Measurements from ENCODE around the gene NCOA6.
A peak's percentile ranks its signal among the peaks of the same experiment; 100 is the strongest.
"Not testable (repeated sequence)": the region's sequence is repeated elsewhere in the genome, so short reads cannot be mapped to it uniquely, and the experiment has no call there.

The NCOA6 gene

DNA sequence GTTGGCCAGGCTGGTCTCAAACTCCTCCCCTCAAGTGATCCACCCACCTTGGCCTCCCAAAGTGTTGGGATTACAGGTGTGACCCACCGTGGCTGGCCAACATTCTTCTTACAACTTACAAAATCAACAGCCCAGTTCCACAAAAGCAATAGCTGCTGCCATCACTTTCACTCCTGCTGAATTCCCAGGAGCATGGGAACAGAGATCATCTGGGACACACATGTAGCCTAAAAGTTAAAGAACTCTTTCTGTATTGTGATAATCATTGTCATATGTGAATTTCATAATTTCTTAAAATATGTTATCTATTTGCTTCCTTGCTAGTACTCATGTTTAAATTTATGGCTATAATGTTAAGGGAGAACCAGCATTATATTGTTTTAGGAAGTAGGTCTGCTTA is 51.7 kb downstream of the NCOA6 start:
- DNase-seq = no peak

DNA sequence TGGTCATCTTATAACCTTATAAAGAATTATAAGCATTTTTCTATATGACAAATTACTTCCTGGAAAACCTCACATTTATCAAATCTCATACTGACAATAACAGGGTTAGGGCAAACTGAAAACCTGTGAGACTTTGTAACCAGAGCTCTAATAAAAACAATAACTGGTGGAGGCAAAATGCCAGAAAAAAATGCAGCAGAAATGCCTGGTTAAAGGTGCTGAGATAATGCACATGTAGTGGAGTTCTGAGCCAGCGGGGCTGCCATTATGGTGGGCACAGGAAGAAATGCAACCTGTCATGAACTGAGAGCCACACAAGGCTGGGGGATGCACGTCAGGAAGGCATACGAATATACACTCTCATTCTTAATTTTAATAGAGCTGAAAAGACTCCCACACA is 53.0 kb downstream of the NCOA6 start:
- DNase-seq = no peak

DNA sequence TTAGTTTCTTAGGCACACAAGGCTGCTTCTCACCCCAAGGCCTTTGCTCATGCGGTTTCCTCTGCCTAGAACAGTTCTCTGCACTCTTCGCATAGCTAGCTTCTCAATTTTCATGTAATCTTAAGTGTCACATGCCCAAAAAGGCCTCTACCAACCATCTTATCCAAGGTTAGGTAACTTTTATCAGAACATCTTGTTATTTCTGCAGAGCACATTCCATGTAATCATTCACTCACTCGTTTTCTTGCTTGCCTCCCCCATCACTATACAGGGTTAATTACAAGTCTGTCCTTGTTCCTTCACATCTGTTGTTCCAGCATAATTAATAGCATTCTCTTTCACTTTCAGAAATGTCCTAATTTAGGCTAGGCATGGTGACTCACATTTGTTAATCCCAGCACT is 53.8 kb downstream of the NCOA6 start:
- DNase-seq = no peak

DNA sequence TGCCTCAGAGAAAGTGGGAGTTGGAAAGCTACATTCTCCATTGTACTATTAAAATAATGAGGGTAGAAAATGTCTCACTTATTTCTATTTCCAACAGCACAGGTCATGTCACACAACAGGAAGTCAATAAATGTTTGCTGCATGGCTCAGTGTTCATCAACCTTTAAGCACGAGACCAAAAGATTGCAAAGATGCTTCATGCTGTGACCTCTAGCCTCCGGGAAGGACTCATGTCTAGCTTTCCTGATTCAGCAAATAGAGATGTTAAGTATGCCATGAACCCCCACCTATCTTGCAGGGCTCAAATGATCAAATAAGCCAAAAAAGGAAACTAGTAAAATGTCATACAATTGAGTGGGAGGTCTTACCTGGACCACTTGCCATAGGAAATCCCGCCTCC is 57.4 kb downstream of the NCOA6 start:
- no peak for DNase-seq

DNA sequence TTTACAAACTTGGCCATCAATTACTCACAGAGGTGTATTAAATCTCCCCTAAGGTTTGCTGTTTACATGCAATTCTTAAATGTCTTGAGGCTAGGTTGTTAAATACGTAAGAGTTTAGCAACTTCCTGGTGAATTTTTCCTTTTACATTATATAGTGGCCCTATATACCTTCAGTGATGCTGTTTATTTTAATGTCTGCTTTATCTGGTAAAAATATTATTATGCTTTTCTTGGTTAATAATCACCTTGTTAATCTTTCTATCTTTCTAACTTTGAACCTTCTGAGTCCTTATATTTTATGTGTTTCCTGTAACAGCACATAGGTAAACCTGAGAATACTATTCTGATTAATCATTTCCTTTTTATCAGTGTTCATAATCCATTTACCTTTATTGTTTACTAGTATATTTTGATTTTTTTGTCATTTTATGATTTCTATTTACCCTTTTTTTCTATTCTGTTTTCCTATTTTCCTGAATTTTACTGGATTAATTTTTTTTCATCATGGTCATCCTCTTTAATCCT is 63.4 kb downstream of the NCOA6 start:
- DNase-seq = no peak

DNA sequence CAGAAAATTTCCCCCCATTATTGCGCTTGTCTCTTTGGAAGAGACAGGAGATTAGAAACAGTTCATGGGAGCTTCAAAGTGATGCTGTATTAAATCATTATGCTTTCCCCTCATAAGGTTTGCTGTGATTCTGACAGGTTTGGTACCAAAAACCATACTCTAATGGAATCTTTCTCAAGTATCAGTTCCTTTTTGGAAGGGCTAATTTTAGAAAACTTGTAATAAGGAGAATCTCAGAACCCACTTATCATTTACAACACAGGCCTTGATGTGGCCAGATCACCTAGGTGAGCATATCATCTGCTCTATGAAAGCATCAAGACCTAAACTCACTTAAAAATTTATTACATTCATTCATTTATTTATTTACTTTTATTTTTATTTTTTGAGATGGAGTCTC is 70.1 kb downstream of the NCOA6 start:
- DNase-seq = no peak

DNA sequence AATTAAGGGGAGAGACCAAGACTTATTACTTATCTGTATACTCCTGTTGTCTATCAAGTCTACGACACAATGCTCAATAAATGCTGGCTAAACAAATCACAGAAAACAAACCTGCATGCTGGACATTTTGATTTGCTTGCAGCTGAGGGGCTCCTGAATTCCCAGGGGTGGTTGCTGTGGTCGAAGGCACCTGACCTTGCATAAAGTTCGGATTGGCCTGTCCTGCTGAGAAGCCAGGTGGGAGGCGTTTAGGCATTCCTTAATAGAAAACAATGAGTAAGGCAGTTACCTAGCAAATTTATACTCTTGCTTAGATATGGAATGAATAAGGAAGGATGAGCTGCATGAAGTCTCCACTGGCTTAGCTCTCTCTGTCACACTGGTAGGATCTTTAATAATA is 70.8 kb downstream of the NCOA6 start:
- no peak for DNase-seq

DNA sequence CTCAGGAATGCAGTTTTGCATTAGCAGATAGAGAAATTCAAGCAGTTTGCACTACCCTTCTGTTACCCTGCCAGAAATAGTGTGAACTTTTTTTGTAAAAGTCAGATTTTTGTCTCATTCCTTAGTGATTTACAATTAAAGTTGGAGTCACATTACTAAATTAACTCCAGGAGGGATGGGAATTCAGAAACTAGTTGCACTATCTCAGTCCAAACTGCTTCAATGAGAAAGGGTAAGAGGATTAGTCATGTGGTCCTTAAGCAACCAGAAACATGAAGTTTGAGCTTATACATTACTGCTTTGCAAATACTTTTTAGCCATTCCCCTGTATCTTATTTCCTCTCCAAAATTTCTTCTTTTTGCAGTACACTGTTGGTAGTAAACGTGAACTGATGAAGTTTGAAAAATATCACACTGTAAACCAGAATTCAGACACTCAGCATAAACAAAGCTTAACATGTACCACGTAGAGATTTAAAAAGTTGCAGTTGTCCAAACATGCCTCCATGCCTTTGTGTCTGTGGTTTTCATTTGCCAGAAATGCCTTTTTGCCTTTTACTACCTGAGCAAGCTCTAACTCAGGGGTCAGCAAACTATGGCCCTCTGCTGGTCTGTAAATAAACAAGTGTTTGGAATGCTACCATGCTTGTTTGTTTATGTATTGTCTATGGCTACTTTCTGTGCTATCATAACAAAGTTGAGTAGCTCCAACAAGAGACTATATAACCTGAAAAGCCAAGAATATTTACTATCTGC is 71.6 kb downstream of the NCOA6 start:
- no peak for DNase-seq

DNA sequence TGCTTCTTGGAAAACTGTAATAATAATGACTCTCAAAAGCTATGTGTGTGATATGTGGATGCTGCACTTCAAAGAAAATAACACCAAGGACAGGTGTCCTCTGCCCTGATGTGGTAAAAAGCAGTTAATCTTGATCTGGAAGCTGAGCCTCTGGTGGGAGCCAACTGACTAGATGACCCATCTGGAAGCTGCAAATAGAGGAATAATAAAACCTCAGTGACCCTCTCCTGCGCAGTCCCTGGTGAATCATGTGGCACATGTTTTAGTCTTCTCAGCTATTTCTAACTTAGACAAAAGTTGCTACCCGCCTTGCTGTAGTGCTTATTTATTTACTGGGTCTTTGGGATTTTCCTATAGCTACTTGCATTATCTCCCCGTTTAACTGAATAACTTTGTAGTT is 74.0 kb downstream of the NCOA6 start:
- no peak for DNase-seq

DNA sequence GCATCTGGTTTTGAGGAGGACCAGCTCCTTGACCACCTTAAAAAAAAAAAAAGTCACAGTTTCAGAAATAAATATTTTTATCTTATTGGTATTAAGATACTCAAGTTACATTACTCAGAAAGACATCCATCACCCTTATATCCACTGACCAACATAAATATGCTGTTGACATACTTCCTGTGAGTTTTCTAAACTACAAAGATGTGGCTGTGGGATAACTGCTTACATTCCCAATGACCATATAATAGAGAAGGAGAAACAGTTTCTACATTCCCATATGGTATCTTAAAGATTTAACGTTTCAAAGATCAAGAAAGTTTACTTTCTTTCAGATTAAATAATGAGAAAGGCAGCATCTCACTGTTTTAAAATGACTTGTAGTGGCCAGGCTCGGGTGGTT is 75.0 kb downstream of the NCOA6 start:
- DNase-seq = no peak

DNA sequence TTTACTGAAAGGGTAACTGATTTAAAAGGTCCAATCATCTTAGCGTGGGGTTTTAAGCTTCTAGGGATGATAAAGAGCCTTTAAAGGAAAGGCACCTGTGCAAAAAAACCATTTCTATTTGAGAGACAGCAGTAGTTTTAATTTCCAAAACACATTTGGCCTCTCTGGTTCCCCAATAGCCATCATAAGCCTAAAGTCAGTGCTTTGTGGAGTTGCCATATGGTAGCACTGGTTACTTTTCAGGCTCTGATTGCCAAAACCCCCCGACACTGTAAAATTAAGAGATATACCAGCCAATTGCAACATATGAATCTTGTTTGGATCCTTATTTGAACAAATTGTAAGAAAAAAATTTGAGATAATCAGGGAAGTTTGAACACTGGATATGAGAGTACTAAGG is 76.7 kb downstream of the NCOA6 start:
- DNase-seq = no peak

DNA sequence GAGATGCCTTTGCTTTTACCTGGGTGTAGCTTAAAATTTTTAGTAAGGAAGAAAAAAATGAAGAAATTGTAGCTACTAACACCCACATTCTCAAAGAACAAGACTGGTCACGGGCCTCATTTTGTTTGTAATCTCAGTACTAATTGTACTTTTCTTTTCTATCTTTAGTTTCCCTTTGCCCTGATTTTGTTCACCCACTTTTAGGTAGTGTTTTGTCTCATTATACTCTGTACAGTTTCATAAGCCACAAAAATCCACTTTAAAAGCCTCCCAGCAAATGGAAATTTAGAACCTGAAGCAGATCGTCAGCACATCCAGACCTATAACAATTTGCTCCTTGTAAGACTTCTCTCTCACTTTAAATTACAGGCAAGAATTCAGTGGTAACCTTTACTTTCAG is 78.0 kb downstream of the NCOA6 start:
- no peak for DNase-seq

DNA sequence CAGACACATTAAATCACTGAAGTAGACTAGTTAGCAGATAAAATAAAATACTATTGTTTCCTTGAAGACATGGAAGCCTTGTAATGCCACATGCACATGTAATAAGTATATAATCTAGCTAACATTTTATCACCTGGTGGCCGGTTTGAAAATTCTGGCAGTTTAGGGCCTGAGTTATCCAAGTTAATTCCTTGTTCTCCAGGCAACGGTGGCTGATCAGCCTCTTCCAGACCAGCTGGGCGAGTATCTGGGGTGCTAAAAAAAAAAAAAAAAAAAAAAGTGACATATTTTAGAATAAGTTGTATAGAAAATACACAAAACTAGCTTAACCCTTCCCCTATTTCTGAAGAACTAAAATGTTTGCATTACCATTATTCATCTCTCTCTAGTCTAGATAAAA is 78.8 kb downstream of the NCOA6 start:
- no peak for DNase-seq

DNA sequence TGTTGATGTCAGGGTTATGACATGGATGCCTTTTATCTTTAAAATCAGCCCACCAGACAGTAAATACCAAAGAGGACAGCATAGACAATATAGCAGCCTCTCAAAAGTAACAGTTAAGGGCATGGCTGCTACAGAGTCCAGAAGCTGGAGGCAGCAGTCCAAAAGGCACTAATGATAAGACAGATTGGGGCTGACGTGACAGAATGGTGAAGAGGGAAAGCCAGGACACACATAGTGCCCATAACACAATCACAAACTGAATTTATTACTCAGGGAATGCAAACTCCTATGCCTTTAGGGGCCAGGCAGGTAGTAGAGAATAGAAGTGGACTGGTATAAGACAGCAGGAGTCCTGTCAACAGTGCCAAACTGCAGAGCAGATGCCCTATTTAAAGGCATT is 80.6 kb downstream of the NCOA6 start:
- DNase-seq = no peak

DNA sequence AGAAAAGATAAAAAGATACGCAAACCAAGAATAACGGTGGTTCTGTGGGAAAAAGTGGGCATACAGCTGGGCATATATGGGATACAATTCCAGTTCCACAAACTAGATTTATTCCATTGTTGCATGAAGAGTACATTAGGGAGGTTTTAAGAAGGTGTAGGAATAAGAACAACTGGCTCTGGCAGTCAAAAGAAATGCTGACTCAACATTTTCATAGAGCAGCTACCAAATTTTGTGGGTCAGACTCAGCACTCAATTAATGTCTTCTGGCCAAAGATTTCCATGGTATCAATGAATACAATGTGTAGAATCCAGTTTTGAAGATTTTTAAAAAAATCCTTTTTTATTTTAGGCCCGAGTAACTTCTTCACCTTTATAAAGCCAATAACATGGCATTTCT is 81.1 kb downstream of the NCOA6 start:
- DNase-seq = no peak

DNA sequence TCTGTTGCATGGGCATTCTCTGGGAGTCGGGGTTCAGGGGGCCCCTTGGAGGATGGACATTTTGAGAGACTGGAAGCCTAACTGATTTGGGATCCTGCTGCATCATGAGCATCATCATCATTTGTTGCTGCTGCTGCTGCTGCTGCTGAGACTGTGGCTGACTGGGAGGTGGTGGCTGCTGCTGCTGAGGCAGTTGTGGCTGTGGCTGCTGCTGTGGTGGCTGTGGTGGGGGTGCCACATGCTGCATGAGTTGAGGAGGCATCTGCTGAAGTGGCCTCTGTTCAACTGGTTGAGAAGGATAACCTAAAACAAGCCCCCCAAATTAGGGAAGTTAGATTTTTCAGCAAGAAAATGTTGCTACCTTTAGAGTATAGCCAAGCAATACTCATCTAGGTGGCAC is 82.4 kb downstream of the NCOA6 start:
- DNase-seq = no peak

DNA sequence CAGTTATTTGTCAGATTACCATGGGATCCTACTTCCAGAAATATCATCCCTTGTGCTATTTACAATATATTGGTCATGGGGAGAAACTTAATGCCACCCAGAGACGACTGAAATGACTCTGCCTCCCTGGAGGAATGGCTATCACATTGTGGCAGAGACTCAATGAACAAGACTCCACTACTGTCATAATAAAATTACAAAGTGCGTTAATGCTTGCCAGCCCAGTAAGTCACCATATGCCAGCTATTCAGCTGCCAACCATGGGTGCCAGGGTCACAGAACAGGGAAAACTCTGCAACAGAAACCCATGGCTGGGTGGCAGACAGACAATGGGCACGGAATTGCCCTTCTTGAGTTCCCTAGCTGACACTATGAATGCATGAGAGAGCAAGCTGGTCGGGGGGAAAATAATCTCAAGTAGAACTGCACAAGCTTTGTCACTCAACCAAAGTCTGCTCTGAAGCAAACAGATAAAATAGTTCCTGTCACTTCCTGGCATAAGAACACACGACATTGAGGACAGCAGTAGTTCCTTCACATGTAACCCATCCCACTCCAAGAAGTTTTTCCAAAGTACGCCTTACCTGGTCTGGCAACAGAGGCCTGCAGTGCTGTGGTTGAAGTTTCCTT is 89.2 kb downstream of the NCOA6 start:
- DNase-seq = no peak

DNA sequence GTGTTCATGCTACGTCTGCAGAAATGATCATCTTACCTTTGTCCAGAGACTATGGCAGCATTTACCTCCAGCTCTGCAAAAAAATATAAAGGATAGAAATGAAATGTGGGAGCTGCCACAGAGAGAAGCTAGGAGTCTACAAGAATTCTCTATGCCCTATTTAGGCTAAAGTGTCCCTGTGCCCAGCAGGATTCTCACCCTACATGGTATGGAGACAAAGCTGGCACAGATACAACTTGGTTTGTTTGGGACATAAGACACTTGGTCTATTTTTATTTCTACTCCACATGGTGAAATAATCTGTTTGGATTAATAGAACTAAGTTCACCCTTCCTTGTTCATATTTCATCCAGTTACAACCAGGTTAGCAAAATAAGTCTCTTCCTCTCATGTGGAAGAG is 92.9 kb downstream of the NCOA6 start:
- DNase-seq = no peak

DNA sequence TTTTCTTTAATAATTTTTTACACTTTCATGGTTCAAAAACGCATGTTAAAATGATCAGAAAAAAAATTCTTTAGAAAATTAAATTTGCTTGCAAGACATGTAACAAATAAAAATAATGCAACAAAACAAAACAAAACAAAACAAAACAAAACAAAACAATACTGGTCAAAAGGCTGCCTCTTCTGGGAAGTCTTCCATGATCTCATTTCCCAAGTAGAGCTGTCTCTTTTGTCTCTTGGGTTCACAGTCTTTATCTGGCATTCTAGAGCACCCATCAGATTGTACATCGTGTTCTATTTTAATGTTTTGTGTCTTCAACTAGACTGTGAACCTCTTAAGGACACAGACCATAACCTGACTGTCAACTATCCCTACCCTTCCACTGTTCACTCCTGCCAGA is 96.0 kb downstream of the NCOA6 start:
- no peak for DNase-seq

DNA sequence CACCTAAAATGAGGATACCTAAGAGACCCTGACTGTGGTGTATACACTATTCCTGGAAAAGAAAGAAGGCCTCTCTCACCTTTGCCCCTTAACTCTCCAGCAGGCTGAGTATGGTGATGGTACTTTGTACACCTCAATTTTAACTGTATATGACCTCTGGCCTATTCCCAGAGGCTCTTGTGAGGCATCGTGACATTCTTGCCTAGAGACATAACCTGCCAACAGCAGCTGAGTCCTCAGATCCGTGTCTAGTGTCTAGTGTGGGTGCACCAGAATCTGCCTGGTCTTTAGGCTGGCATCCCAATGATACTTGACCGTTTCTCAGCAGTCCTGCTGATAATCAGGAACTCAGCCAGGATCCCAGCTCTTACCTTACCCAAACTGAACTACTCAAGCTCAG is 101.3 kb downstream of the NCOA6 start:
- DNase-seq = no peak

DNA sequence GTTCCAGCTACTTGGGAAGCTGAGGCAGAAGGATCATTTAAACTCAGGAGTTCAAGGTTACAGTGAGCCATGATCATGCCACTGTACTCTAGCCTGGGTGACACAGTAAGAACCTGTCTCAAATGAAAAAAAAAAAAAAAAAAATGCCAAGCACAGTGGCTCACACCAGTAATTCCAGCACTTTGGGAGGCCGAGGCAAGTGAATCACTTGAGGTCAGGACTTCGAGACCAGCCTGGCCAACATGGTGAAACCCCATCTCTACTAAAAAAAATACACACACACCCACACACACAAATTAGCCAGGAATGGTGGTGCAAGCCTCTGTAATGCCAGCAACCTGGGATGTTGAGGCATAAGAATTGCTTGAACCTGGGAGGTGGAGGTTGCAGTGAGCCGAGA is 102.9 kb downstream of the NCOA6 start:
- not testable (repeated sequence) for DNase-seq

DNA sequence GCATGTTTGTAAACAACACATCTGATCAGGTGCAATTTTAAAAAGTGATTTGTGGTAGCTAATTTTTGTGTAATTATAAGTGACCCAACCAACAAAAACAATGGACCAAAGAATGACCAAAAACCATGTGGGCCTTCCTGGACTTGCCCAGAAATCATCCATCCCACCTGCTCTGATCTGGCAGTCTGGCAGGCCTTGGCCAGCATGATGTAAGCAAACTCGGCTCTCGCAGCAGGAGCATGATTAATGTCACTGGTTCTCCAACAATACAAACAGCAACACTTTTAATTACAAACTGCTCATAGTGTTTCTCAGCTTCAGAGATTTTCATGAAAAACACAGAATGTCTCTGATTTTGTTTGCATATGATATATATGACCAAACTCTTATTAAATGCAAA is 105.2 kb downstream of the NCOA6 start:
- peak; percentile 4 for DNase-seq

DNA sequence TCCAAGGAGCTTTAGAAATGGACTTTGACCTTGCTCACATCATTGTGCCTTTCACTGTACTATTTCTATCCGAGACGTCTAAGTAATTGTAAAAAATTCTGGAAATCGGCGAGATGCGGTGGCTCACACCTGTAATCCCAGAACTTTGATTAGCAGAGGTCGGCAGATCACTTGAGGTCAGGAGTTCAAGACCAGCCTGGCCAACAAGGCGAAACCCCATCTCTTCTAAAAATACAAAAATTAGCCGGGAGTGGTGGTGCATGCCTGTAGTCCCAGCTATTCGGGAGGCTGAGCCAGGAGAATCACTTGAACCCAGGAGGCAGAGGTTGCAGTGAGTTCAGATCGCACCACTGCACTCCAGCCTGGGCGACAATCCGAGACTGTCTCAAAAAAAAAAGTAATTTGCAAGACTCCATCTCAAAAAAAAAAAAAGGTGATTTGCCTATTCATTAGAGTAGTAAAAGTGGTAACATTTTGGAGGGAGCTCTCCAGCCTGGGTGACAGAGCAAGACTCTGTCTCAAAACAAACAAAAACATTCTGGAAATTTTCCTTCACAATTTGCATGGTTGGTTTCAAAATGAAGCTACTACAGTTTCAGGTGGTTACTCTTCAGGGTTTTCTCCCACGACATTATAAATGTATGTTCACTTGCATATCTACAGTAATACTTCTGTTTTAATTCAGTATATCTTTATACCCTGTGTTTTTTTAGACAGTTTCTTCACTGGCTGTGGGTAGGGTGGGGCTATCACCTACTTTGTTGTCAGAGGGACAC is 106.0 kb downstream of the NCOA6 start:
- DNase-seq = not testable (repeated sequence)
